Bronchial epithelial cell (primary cell): ENCODE data around the gene KCNN4. TPM values are rescaled to one million over a fixed set of nuclear protein-coding genes. Genes with fewer than 3 reads are reported as not detected.

Experiments used
- DNase-seq: peaks from one replicate; pipeline ENCODE4 v3.0.0-alpha.2; 2010; ENCODE audit warnings: low read depth
- FAIRE-seq: peaks from 2 replicates; lab custom pipeline; 2011; peaks lifted over from hg19 to GRCh38; lab: Jason Lieb, UNC
- H3K27me3 ChIP-seq: 2 replicates; pipeline ENCODE4 v1.5.1; 2011; ENCODE audit warnings: low read length; ENCODE audit not compliant: control insufficient read depth, insufficient read depth
- H3K36me3 ChIP-seq: 2 replicates; pipeline ENCODE4 v1.5.1; 2011; ENCODE audit warnings: low read length; ENCODE audit not compliant: control insufficient read depth, insufficient read depth
- H3K4me3 ChIP-seq: 2 replicates; pipeline ENCODE4 v1.5.1; 2011; ENCODE audit warnings: mild to moderate bottlenecking, low read depth, low read length, control low read depth
- total RNA-seq: library from RNA; depleted of rRNA; stranded (reverse); fragments of >200 nt; gene quantifications from 2 replicates; pipeline ENCODE4 v1.2.1, GENCODE V29; 2014
- TF ChIP-seq, protein P1 (sequence below): IDR thresholded peaks from 2 replicates; pipeline ENCODE4 v1.5.1; 2011; ENCODE audit warnings: mild to moderate bottlenecking, moderate library complexity, low read length, control low read depth, inconsistent platforms; ENCODE audit not compliant: insufficient read depth, severe bottlenecking

Gene KCNN4
- total RNA-seq, 1 donor from 2014 or later, result 9.7 TPM

DNA sequence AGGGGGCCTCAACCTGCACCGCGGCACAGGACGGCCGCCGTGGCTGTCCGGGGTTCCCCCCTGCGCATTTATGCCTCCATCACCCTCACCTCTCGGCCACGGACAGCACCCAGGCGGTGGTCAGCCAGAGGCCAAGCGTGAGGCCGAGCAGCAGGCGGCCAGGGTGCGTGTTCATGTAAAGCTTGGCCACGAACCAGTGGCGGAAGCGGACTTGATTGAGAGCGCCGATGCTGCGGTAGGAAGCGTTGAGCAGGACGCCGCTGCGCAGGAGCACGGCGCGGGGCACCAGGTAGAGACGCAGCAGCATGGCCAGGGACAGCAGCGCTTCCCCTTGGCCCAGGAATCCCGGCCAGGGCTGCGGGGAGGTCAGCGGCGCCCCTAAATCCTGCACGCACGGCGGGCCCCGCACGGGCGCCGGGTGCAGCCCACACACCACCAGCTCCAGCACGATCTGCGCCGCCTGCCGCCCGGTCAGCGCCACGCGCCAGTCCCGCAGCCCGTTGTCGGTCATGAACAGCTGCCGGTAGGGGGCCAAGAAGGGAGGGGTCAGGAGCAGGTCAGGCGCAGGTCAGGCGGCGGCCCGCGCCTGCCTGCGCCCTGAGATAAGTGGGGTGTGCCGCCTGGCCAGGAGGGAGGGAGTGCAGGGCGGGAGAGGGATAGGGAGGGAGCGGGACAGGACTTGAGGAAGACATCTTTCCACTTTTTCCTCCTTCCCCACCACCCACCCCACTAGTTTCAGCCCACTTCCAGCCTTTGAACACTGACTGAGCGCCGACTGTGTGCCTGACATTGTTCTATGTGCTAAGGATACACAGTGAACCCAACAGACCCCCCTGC lies 6.5 kb downstream of the KCNN4 start:
- peak; percentile 39 for DNase-seq
- Histone ChIP-seq H3K4me3 (no peak overlapping the region), H3K36me3 (no peaks in the 10 kb centered on the region), H3K27me3 (no peaks in the 10 kb centered on the region)
- FAIRE-seq, result no peak
- TF ChIP-seq, protein P1, sequence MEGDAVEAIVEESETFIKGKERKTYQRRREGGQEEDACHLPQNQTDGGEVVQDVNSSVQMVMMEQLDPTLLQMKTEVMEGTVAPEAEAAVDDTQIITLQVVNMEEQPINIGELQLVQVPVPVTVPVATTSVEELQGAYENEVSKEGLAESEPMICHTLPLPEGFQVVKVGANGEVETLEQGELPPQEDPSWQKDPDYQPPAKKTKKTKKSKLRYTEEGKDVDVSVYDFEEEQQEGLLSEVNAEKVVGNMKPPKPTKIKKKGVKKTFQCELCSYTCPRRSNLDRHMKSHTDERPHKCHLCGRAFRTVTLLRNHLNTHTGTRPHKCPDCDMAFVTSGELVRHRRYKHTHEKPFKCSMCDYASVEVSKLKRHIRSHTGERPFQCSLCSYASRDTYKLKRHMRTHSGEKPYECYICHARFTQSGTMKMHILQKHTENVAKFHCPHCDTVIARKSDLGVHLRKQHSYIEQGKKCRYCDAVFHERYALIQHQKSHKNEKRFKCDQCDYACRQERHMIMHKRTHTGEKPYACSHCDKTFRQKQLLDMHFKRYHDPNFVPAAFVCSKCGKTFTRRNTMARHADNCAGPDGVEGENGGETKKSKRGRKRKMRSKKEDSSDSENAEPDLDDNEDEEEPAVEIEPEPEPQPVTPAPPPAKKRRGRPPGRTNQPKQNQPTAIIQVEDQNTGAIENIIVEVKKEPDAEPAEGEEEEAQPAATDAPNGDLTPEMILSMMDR, result peak; percentile 94

DNA sequence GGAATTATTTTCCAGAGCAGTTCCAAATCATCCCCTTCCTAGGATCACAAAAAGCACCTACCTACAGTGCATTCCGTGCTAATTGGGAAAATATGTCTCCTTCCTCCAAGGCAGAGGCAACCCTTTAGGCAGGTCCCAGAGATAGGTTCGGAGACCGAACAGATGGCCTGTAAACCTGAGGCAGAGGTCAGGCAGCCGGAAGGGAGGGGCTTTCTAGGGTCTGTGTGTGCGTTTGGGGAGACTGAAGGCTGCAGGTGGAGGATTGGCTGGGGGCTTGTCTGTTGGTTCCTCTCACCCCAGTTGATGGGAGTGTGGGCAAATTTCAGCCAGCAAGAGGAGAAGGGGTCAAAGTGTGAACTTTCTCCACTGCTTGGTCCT lies 7.1 kb downstream of the KCNN4 start:
- DNase-seq (no peak), FAIRE-seq (no peak)
- Histone ChIP-seq H3K36me3 (no peaks in the 10 kb centered on the region), H3K4me3 (no peak overlapping the region), H3K27me3 (no peaks in the 10 kb centered on the region)
- TF ChIP-seq, protein P1, result no peak

DNA sequence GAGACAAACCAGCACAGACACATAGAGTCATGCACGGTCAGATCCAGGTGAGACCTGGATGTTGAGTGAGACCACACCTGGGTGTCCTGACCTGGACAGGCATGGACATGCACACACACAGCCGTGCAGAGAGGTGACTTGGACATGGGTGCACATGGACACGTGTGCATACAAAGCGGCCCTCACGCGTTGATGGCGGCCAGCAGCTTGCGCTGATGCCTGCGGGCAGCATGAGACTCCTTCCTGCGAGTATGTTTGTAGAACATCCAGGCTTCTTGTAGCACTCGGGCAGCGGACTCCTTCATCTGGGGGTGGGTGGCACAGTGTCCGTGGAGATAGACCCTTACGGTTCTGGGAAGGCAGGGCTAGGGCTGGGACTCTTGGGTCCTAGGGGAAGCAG lies 11.5 kb downstream of the KCNN4 start:
- DNase-seq, result no peak
- FAIRE-seq, result no peak
- TF ChIP-seq, protein P1, result no peak
- Histone ChIP-seq H3K36me3 (no peaks in the 10 kb centered on the region), H3K27me3 (no peaks in the 10 kb centered on the region), H3K4me3 (no peak overlapping the region)

DNA sequence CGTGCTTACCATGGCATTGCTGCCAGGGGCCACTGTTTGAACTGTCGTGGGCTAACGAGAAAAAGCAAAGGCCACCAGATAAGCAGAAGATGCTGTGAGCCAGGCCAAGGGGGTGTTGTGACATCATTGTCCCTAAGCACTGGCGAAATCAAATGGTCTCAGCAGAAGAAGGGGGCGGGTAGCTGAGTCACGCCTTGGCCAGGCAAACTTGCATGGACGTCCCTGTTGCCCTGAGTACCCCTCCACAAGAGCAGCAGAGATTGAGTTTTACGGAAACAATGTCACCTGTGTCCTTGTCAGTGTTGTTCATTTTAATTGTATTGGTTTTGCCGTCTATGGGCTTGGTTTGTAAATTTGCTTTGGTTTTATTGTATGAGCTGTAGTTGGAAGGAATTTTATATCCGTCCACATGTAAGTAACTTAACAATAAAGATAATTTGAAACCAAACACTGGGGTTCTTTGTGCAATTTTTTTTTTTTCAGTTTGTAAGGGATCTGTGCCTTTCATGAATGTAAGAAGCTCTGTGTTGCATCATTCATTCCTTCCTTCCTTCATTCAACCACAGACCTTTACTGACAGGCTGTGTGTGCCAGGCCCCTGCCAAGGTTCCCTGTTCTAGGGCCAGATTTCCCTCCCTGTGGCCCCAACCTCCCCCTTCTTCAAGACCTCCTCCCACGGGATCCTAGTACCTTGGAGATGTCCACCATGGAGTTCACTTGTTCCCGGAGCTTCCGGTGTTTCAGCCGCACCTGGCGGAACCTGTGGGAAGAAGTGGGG lies 12.3 kb downstream of the KCNN4 start:
- no peak for FAIRE-seq

DNA sequence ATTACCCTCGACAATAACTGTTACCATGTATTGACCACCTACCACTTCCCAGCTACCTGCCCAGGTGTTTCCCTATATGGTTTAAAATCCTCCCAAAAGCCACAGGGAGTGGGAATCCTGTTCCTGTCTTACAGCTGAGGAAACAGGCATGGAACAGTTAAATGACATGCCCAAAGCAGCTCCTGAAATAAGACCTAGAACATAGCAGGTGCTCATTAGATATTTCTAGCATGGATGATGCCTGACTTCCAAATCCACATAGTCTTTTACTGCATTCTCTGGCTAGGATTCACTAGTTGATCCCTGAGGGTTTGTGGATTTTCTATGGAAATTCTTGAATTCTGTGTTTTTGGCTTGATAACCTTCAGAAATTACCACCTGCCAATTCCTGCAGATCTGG lies 13.0 kb downstream of the KCNN4 start:
- TF ChIP-seq, protein P1, result no peak
- Histone ChIP-seq H3K27me3 (no peaks in the 10 kb centered on the region), H3K36me3 (no peaks in the 10 kb centered on the region), H3K4me3 (no peak overlapping the region)
- no peak for FAIRE-seq
- DNase-seq, result no peak

More for the DNA sequence above, 12.3 kb downstream of the KCNN4 start:
- H3K27me3 ChIP-seq, result no peaks in the 10 kb centered on the region
- DNase-seq, result no peak
- H3K36me3 ChIP-seq, result no peaks in the 10 kb centered on the region
- TF ChIP-seq, protein P1, result no peak
- no peak overlapping the region for H3K4me3 ChIP-seq
